Loucy (cell line): ENCODE measurements around the gene PFKFB3.

Experiments
- H2AFZ ChIP-seq: fragments of 200-600 bp; sonication (generic); 2 replicates; pipeline ENCODE4 v1.6.0; 2016; ENCODE audit warnings: antibody characterized with exemption, mild to moderate bottlenecking, low read length, moderate library complexity
- H3F3A ChIP-seq: fragments of 200-600 bp; 2 replicates; pipeline ENCODE4 v1.6.0; 2016; ENCODE audit warnings: antibody characterized with exemption, low read depth, mild to moderate bottlenecking
- H3K27me3 ChIP-seq: fragments of 200-600 bp; sonication (generic); 2 replicates; pipeline ENCODE4 v1.6.1; 2014; ENCODE audit warnings: low read length, mild to moderate bottlenecking; ENCODE audit not compliant: insufficient read depth, poor library complexity, severe bottlenecking
- H3K36me3 ChIP-seq: fragments of 200-600 bp; sonication (generic); 2 replicates; pipeline ENCODE4 v1.6.1; 2016; ENCODE audit warnings: low read length; ENCODE audit not compliant: insufficient read depth
- H3K4me1 ChIP-seq: fragments of 200-600 bp; sonication (generic); 2 replicates; pipeline ENCODE4 v1.5.1; 2014; ENCODE audit warnings: low read length, mild to moderate bottlenecking; ENCODE audit not compliant: insufficient read depth, poor library complexity, severe bottlenecking
- H3K4me2 ChIP-seq: fragments of 200-600 bp; sonication (generic); 2 replicates; pipeline ENCODE4 v1.6.0; 2014; ENCODE audit warnings: antibody characterized with exemption, low read length, low read depth, mild to moderate bottlenecking; ENCODE audit not compliant: poor library complexity, severe bottlenecking
- H3K4me3 ChIP-seq: fragments of 200-600 bp; sonication (generic); 2 replicates; pipeline ENCODE4 v1.5.1; 2014; ENCODE audit warnings: low read length, mild to moderate bottlenecking, mixed read lengths; ENCODE audit not compliant: poor library complexity, severe bottlenecking
- H3K79me2 ChIP-seq: fragments of 200-600 bp; sonication (generic); 2 replicates; pipeline ENCODE4 v1.6.1; 2014; ENCODE audit warnings: low read length; ENCODE audit not compliant: insufficient read depth
- H3K9ac ChIP-seq: fragments of 200-600 bp; sonication (generic); 2 replicates; pipeline ENCODE4 v1.6.0; 2014; ENCODE audit warnings: mild to moderate bottlenecking, low read depth, low read length, moderate library complexity; ENCODE audit not compliant: poor library complexity, severe bottlenecking
- H3K9me2 ChIP-seq: fragments of 200-600 bp; sonication (generic); replicated peaks from 2 replicates; pipeline ENCODE4 v1.6.1; 2016; ENCODE audit warnings: low read depth, low read length, mixed read lengths
- H3K9me3 ChIP-seq: fragments of 200-600 bp; sonication (generic); 2 replicates; pipeline ENCODE4 v1.6.1; 2014; ENCODE audit warnings: mild to moderate bottlenecking, antibody characterized with exemption, low read length, low read depth; ENCODE audit not compliant: insufficient read depth
- H4K20me1 ChIP-seq: fragments of 200-600 bp; sonication (generic); 2 replicates; pipeline ENCODE4 v1.6.0; 2014; ENCODE audit warnings: antibody characterized with exemption, low read length, mild to moderate bottlenecking; ENCODE audit not compliant: insufficient read depth, poor library complexity, severe bottlenecking
- EZH2phosphoT487 ChIP-seq: fragments of 200-600 bp; IDR thresholded peaks from 2 replicates; pipeline ENCODE4 v1.6.1; 2018; ENCODE audit warnings: antibody characterized with exemption, mild to moderate bottlenecking, moderate library complexity, borderline replicate concordance
- TF ChIP-seq, protein P1 (sequence below): fragments of 200-600 bp; sonication (generic); conservative IDR thresholded peaks from 2 replicates; pipeline ENCODE4 v1.5.1; 2014; ENCODE audit warnings: mild to moderate bottlenecking, antibody characterized with exemption, low read length

Gene PFKFB3

DNA sequence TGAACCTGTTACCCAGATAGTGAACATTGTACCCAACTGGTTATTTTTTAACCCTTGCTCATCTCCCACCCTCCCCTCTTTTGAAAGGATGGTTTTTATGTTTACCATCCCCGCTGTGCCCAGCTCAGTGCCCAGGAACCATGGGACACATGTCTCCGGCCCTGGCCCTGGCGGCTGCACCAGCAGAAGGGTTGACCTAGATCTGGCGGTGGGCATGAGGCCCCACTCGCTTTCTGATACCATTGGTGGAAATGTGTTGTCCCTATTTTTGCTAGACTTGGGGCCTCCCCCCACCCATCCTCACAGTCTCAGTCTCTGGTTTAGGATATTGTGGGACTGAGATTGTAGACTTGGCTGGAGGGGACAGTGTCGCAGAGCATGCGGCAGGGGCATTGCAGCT, 11.9 kb downstream of the PFKFB3 start:
- Histone ChIP-seq H3K4me1 (peaks cover 9% of the 10 kb centered on the region), H3F3A (no peaks in the 10 kb centered on the region), H3K9me3 (no peaks in the 10 kb centered on the region), H3K4me3 (no peak overlapping the region), H4K20me1 (peaks cover 65% of the 10 kb centered on the region), H3K79me2 (peaks cover 63% of the 10 kb centered on the region), H3K4me2 (no peak overlapping the region), H3K9ac (no peak overlapping the region), H3K27me3 (no peaks in the 10 kb centered on the region), H3K36me3 (peaks cover 78% of the 10 kb centered on the region; the same call in 1 of the 2 replicates), H2AFZ (no peak overlapping the region), H3K9me2 (no peaks in the 10 kb centered on the region)
- TF ChIP-seq EZH2phosphoT487, result no peak
- TF ChIP-seq, protein P1, sequence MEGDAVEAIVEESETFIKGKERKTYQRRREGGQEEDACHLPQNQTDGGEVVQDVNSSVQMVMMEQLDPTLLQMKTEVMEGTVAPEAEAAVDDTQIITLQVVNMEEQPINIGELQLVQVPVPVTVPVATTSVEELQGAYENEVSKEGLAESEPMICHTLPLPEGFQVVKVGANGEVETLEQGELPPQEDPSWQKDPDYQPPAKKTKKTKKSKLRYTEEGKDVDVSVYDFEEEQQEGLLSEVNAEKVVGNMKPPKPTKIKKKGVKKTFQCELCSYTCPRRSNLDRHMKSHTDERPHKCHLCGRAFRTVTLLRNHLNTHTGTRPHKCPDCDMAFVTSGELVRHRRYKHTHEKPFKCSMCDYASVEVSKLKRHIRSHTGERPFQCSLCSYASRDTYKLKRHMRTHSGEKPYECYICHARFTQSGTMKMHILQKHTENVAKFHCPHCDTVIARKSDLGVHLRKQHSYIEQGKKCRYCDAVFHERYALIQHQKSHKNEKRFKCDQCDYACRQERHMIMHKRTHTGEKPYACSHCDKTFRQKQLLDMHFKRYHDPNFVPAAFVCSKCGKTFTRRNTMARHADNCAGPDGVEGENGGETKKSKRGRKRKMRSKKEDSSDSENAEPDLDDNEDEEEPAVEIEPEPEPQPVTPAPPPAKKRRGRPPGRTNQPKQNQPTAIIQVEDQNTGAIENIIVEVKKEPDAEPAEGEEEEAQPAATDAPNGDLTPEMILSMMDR, result no peak

DNA sequence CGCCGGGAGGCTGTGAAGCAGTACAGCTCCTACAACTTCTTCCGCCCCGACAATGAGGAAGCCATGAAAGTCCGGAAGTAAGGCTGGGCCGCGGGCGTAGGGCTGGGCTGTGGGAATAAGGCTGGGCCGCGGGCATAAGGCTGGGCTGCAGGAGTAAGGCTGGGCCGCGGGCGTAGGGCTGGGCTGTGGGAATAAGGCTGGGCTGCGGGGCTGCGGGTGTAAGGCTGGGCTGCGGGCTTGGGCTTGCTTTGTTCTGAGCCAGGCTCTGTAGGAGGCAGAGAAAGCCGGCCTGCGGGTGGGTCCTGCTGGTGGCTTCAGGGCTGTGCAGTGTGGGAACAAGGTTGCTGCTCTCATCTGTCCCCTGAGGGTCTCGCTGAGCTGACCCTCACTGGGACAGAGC, 12.5 kb downstream of the PFKFB3 start:
- no peaks in the 10 kb centered on the region for H3F3A ChIP-seq
- no peak overlapping the region for H3K4me3 ChIP-seq
- H2AFZ ChIP-seq, result no peak overlapping the region
- H3K9me2 ChIP-seq, result no peaks in the 10 kb centered on the region
- H3K9ac ChIP-seq, result no peak overlapping the region
- H3K4me2 ChIP-seq, result no peak overlapping the region
- H4K20me1 ChIP-seq, result peaks cover 65% of the 10 kb centered on the region
- TF ChIP-seq, protein P1, result no peak
- TF ChIP-seq EZH2phosphoT487, result no peak
- no peaks in the 10 kb centered on the region for H3K27me3 ChIP-seq
- no peaks in the 10 kb centered on the region for H3K9me3 ChIP-seq
- peaks cover 56% of the 10 kb centered on the region for H3K79me2 ChIP-seq
- peaks cover 84% of the 10 kb centered on the region; the same call in 1 of the 2 replicates for H3K36me3 ChIP-seq
- peaks cover 9% of the 10 kb centered on the region for H3K4me1 ChIP-seq

DNA sequence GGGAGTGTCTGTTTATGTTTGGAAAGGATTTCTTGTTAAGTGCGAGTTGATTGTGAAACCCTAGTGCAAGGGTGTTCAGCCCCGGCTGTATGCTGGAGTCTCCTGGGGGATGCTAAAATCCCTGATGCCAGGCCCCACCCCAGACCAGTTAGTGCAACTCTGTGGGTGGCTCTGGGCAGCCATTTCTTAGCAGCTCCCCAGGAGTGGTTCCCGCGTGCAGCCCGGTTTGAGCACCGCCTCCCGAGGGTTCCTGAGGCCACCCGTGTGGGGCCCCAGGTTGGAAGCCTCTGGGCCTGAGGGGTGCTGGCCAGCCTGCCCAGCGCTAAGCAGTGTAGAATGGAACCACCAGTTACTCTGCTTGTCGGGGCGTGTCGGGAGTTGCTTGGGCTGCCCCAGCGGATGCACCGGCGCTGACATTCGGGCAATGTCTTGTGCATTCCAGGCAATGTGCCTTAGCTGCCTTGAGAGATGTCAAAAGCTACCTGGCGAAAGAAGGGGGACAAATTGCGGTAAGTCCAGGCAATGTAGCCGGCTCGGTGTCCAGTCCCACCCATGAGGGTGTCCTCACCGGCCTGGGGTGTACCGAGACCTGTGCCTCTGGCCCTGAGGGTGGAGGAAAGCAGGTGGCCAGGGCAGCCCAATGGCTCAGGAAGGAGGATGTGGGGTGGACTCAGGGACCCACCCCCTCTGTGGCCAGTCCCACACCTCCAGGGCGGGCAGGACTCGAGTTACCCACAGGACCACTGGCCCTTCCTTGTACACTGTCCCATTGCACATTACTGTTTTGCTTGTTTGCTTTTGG, 13.2 kb downstream of the PFKFB3 start:
- no peak for TF ChIP-seq EZH2phosphoT487
- TF ChIP-seq, protein P1, result no peak
- Histone ChIP-seq H3K4me3 (no peak overlapping the region), H2AFZ (no peak overlapping the region), H3K9me2 (no peaks in the 10 kb centered on the region), H3F3A (no peaks in the 10 kb centered on the region), H3K4me2 (no peak overlapping the region), H3K36me3 (peaks cover 91% of the 10 kb centered on the region; the same call in 1 of the 2 replicates), H3K79me2 (peaks cover 51% of the 10 kb centered on the region), H3K9me3 (no peaks in the 10 kb centered on the region), H3K4me1 (peaks cover 9% of the 10 kb centered on the region), H3K27me3 (no peaks in the 10 kb centered on the region), H4K20me1 (peaks cover 64% of the 10 kb centered on the region), H3K9ac (no peak overlapping the region)
